Neural progenitor cell (in vitro differentiated cells): ENCODE data around the gene CCDC112. TPM values are rescaled to one million over a fixed set of nuclear protein-coding genes. Genes with fewer than 3 reads are reported as not detected.

Source experiments
- DNase-seq: peaks from one replicate; pipeline ENCODE4 v3.0.0-alpha.2; 2016; ENCODE audit warnings: low spot score
- H2AFZ ChIP-seq: fragments of 200-600 bp; sonication (generic); replicated peaks from 2 replicates; pipeline ENCODE4 v1.6.1; 2016; ENCODE audit warnings: antibody characterized with exemption
- H3F3A ChIP-seq: fragments of 200-600 bp; sonication (generic); 2 replicates; pipeline ENCODE4 v1.6.1; 2016; ENCODE audit warnings: antibody characterized with exemption, low read depth
- H3K27ac ChIP-seq: fragments of 200-600 bp; sonication (generic); 2 replicates; pipeline ENCODE4 v1.5.1; 2016; ENCODE audit warnings: mild to moderate bottlenecking
- H3K27me3 ChIP-seq: fragments of 200-600 bp; sonication (generic); 2 replicates; pipeline ENCODE4 v1.6.1; 2016; ENCODE audit warnings: mild to moderate bottlenecking, moderate library complexity
- H3K36me3 ChIP-seq: fragments of 200-600 bp; sonication (generic); 2 replicates; pipeline ENCODE4 v1.5.1; 2016
- H3K4me1 ChIP-seq: fragments of 200-600 bp; sonication (generic); 2 replicates; pipeline ENCODE4 v1.6.1; 2016; ENCODE audit warnings: mixed run types
- H3K4me2 ChIP-seq: fragments of 200-600 bp; sonication (generic); 2 replicates; pipeline ENCODE4 v1.6.1; 2016
- H3K4me3 ChIP-seq: fragments of 200-600 bp; sonication (generic); 2 replicates; pipeline ENCODE4 v1.5.1; 2016
- H3K79me2 ChIP-seq: fragments of 200-600 bp; sonication (generic); 2 replicates; pipeline ENCODE4 v1.6.1; 2016; ENCODE audit warnings: low read depth
- H3K9ac ChIP-seq: fragments of 200-600 bp; sonication (generic); 2 replicates; pipeline ENCODE4 v1.6.1; 2016
- H3K9me3 ChIP-seq: fragments of 200-600 bp; sonication (generic); 2 replicates; pipeline ENCODE4 v1.5.1; 2016; ENCODE audit warnings: low read depth
- H4K20me1 ChIP-seq: fragments of 200-600 bp; sonication (generic); 2 replicates; pipeline ENCODE4 v1.6.1; 2016; ENCODE audit warnings: low read depth
- H3K27ac Mint-ChIP-seq: 3 replicates; pipeline ENCODE4 v1.8.0; 2021; ENCODE audit warnings: mixed read lengths
- H3K27me3 Mint-ChIP-seq: 2 replicates; pipeline ENCODE4 v1.8.0; 2022; ENCODE audit warnings: low read depth, mild to moderate bottlenecking, inconsistent platforms, moderate library complexity, mixed read lengths; ENCODE audit not compliant: insufficient read depth
- H3K36me3 Mint-ChIP-seq: 3 replicates; pipeline ENCODE4 v1.8.0; 2021; ENCODE audit warnings: mixed read lengths
- H3K4me1 Mint-ChIP-seq: 3 replicates; pipeline ENCODE4 v1.8.0; 2021; ENCODE audit warnings: mixed read lengths
- H3K4me3 Mint-ChIP-seq: 3 replicates; pipeline ENCODE4 v1.8.0; 2021; ENCODE audit warnings: mild to moderate bottlenecking, moderate library complexity, mixed read lengths
- H3K9me3 Mint-ChIP-seq: 3 replicates; pipeline ENCODE4 v1.8.0; 2020; ENCODE audit warnings: mixed read lengths
- CTCF ChIP-seq: fragments of 200-600 bp; sonication (generic); IDR thresholded peaks from 2 replicates; pipeline ENCODE4 v1.5.1; 2017; ENCODE audit warnings: antibody characterized with exemption, mild to moderate bottlenecking
- EZH2 ChIP-seq: fragments of 200-600 bp; sonication (generic); IDR thresholded peaks from 2 replicates; pipeline ENCODE4 v1.6.1; 2017; ENCODE audit warnings: antibody characterized with exemption, mild to moderate bottlenecking, moderate library complexity
- EZH2phosphoT487 ChIP-seq: fragments of 200-600 bp; sonication (generic); IDR thresholded peaks from 2 replicates; pipeline ENCODE4 v1.6.1; 2017; ENCODE audit warnings: antibody characterized with exemption
- total RNA-seq: library from RNA; depleted of rRNA; stranded (reverse); fragments of >200 nt; gene quantifications from 2 replicates; pipeline ENCODE4 v1.2.3, GENCODE V29; 2015; ENCODE audit warnings: low replicate concordance

Gene CCDC112
- total RNA-seq, 1 donor from 2014 or later, result 33.6 TPM

GRCh38 chr5:115336964-115337363, 40.5 kb upstream of the CCDC112 start:
- no peak for DNase-seq
- no peaks in the 10 kb centered on the region for H3K36me3 Mint-ChIP-seq

GRCh38 chr5:115336201-115336720, 39.8 kb upstream of the CCDC112 start:
- Histone ChIP-seq H3K36me3 (no peaks in the 10 kb centered on the region), H3K4me1 (peaks cover 7% of the 10 kb centered on the region), H3F3A (no peaks in the 10 kb centered on the region), H3K79me2 (no peaks in the 10 kb centered on the region), H3K27ac (no peak overlapping the region), H4K20me1 (no peaks in the 10 kb centered on the region), H3K27me3 (no peaks in the 10 kb centered on the region), H2AFZ (no peak overlapping the region), H3K4me3 (no peak overlapping the region), H3K4me2 (no peak overlapping the region), H3K9ac (no peak overlapping the region), H3K9me3 (no peaks in the 10 kb centered on the region)
- Mint-ChIP-seq H3K4me3 (no peak overlapping the region), H3K9me3 (no peaks in the 10 kb centered on the region), H3K27ac (no peak overlapping the region), H3K4me1 (peaks cover 5% of the 10 kb centered on the region), H3K27me3 (no peaks in the 10 kb centered on the region), H3K36me3 (no peaks in the 10 kb centered on the region)
- TF ChIP-seq CTCF (no peak), EZH2 (no peak), EZH2phosphoT487 (no peak)
- DNase-seq, result no peak

More at GRCh38 chr5:115336964-115337363, 40.5 kb upstream of the CCDC112 start:
- Histone ChIP-seq H3K27me3 (no peaks in the 10 kb centered on the region), H3K79me2 (no peaks in the 10 kb centered on the region), H3K9ac (no peak overlapping the region), H3K36me3 (no peaks in the 10 kb centered on the region), H3F3A (no peaks in the 10 kb centered on the region), H3K9me3 (no peaks in the 10 kb centered on the region), H3K27ac (no peak overlapping the region), H3K4me3 (no peak overlapping the region), H3K4me2 (no peak overlapping the region), H3K4me1 (peaks cover 7% of the 10 kb centered on the region), H2AFZ (no peak overlapping the region), H4K20me1 (no peaks in the 10 kb centered on the region)
- H3K9me3 Mint-ChIP-seq, result no peaks in the 10 kb centered on the region
- TF ChIP-seq CTCF (no peak), EZH2phosphoT487 (no peak), EZH2 (no peak)
- peaks cover 5% of the 10 kb centered on the region for H3K4me1 Mint-ChIP-seq
- H3K27ac Mint-ChIP-seq, result no peak overlapping the region
- H3K4me3 Mint-ChIP-seq, result no peak overlapping the region
- H3K27me3 Mint-ChIP-seq, result no peaks in the 10 kb centered on the region

- H3K27ac ChIP-seq, result no peak overlapping the region
- H3K79me2 ChIP-seq, result no peaks in the 10 kb centered on the region
- Mint-ChIP-seq H3K4me3 (no peak overlapping the region), H3K27me3 (no peaks in the 10 kb centered on the region), H3K36me3 (no peaks in the 10 kb centered on the region), H3K4me1 (peaks cover 5% of the 10 kb centered on the region), H3K27ac (no peak overlapping the region), H3K9me3 (no peaks in the 10 kb centered on the region)
- H3K4me3 ChIP-seq, result no peak overlapping the region
- TF ChIP-seq CTCF (no peak), EZH2phosphoT487 (no peak), EZH2 (no peak)
- DNase-seq, result no peak
- no peaks in the 10 kb centered on the region for H3K9me3 ChIP-seq
- no peaks in the 10 kb centered on the region for H3K27me3 ChIP-seq
- H4K20me1 ChIP-seq, result no peaks in the 10 kb centered on the region
- no peak overlapping the region for H3K4me2 ChIP-seq
- H3K4me1 ChIP-seq, result peaks cover 7% of the 10 kb centered on the region
- no peaks in the 10 kb centered on the region for H3K36me3 ChIP-seq
- H2AFZ ChIP-seq, result no peak overlapping the region
- no peak overlapping the region for H3K9ac ChIP-seq
- H3F3A ChIP-seq, result no peaks in the 10 kb centered on the region
Observed at GRCh38 chr5:115335301-115335700, 38.8 kb upstream of the CCDC112 start.
